ENCODE measurements around the gene TMEM132A. TPM values are rescaled to one million over a fixed set of nuclear protein-coding genes. Genes with fewer than 3 reads are reported as not detected.

Gene TMEM132A
- total RNA-seq, 4 donors from 2014 or later = 11.8 to 52.7 (median 17.8) TPM

- Histone ChIP-seq H3K36me3 (peaks cover 0 to 56% (median 15%) of the 10 kb centered on the region in 3 donors), H3K4me1 (peaks cover 24 to 76% (median 27%) of the 10 kb centered on the region in 3 donors), H3K27me3 (no peaks in the 10 kb centered on the region), H3K4me3 (no peak overlapping the region), H3K9me3 (no peaks in the 10 kb centered on the region), H3K27ac (no peak overlapping the region)
- DNase-seq = no peak
- TF ChIP-seq POLR2A (IDR thresholded peaks at IDR 0.05) (no peak), CTCF (IDR thresholded peaks at IDR 0.05) (peak in 1 of 6 experiments; percentile 39)
- intact Hi-C loops (cut with DNase I) = no loop called here
- WGBS, 2 donors = 75 to 86% methylated on average over 8 to 11 of the region's 11 CpGs
Measured at GRCh38 chr11:60944490-60945294, 20.4 kb downstream of the TMEM132A start.

- Histone ChIP-seq H3K27ac (no peak overlapping the region), H3K4me3 (no peak overlapping the region), H3K4me1 (peaks cover 30 to 76% (median 31%) of the 10 kb centered on the region in 3 donors), H3K27me3 (no peaks in the 10 kb centered on the region), H3K9me3 (no peaks in the 10 kb centered on the region), H3K36me3 (peaks cover 0 to 52% (median 15%) of the 10 kb centered on the region in 3 donors)
- DNase-seq = no peak
- 100% methylated on average over 4 to 5 of the region's 5 CpGs for WGBS, 2 donors
- intact Hi-C loops (cut with DNase I) = no loop called here
- TF ChIP-seq CTCF (IDR thresholded peaks at IDR 0.05) (no peak), POLR2A (IDR thresholded peaks at IDR 0.05) (no peak)
Measured at GRCh38 chr11:60945295-60945667, 21.0 kb downstream of the TMEM132A start.

GRCh38 chr11:60946601-60947264, 22.5 kb downstream of the TMEM132A start:
- intact Hi-C loops (cut with DNase I) = no loop called here
- H3K36me3 ChIP-seq = peaks cover 0 to 37% (median 10%) of the 10 kb centered on the region in 3 donors
- H3K27me3 ChIP-seq = peaks cover 0 to 4% (median 0%) of the 10 kb centered on the region in 4 donors
- H3K9me3 ChIP-seq = no peaks in the 10 kb centered on the region
- DNase-seq = no peak
- H3K4me3 ChIP-seq = no peak overlapping the region
- no peak overlapping the region for H3K27ac ChIP-seq
- 81 to 85% methylated on average over 13 to 15 of the region's 15 CpGs for WGBS, 2 donors
- H3K4me1 ChIP-seq = peaks cover 33 to 76% (median 34%) of the 10 kb centered on the region in 3 donors
- TF ChIP-seq CTCF (IDR thresholded peaks at IDR 0.05) (no peak), POLR2A (IDR thresholded peaks at IDR 0.05) (no peak)

GRCh38 chr11:60947700-60948099, 23.4 kb downstream of the TMEM132A start:
- Histone ChIP-seq H3K27me3 (peaks cover 0 to 4% (median 0%) of the 10 kb centered on the region in 4 donors), H3K36me3 (peaks cover 0 to 27% (median 10%) of the 10 kb centered on the region in 3 donors), H3K4me3 (no peak overlapping the region), H3K27ac (no peak overlapping the region), H3K9me3 (no peaks in the 10 kb centered on the region), H3K4me1 (peaks cover 23 to 76% (median 30%) of the 10 kb centered on the region in 3 donors)
- intact Hi-C loops (cut with DNase I) = no loop called here
- 46 to 49% methylated on average over 2 of the region's 2 CpGs for WGBS, 2 donors
- no peak for TF ChIP-seq CTCF (IDR thresholded peaks at IDR 0.05)
- no peak for TF ChIP-seq POLR2A (IDR thresholded peaks at IDR 0.05)
- DNase-seq = no peak

GRCh38 chr11:60948250-60948649, 24.0 kb downstream of the TMEM132A start:
- no peak for DNase-seq
- Histone ChIP-seq H3K27me3 (peaks cover 0 to 4% (median 0%) of the 10 kb centered on the region in 4 donors), H3K9me3 (no peaks in the 10 kb centered on the region), H3K4me3 (no peak overlapping the region), H3K27ac (no peak overlapping the region), H3K4me1 (peaks cover 21 to 74% (median 29%) of the 10 kb centered on the region in 3 donors), H3K36me3 (peaks cover 0 to 23% (median 9%) of the 10 kb centered on the region in 3 donors)
- TF ChIP-seq CTCF (IDR thresholded peaks at IDR 0.05) (no peak), POLR2A (IDR thresholded peaks at IDR 0.05) (no peak)
- WGBS, 2 donors = 81 to 87% methylated on average over 4 to 5 of the region's 5 CpGs
- intact Hi-C loops (cut with DNase I) = no loop called here

All from esophagus squamous epithelium (tissue), 5 donors.